K562 (cell line): ENCODE measurements around the gene SRC. TPM values are rescaled to one million over a fixed set of nuclear protein-coding genes. Genes with fewer than 3 reads are reported as not detected.

Experiments used
- ATAC-seq: fragments of 200-7000 bp; cut with Tn5 transposase; 3 replicates; pipeline ENCODE4 v1.9.1; 2020; ENCODE audit warnings: moderate library complexity
- BruUV-seq: library from RNA; stranded (reverse); fragments of 400-500 nt; replicated peaks from 2 replicates; lab custom pipeline; 2021; lab: Mats Ljungman, UMichigan
- CTCF ChIA-PET: fragments of 300-600 bp; formaldehyde crosslinking; extraction: SDS; loops from one replicate; lab custom pipeline; 2021; ENCODE audit warnings: low intra/inter-chr PET ratio; lab: Yijun Ruan, JAX
- POLR2A ChIA-PET: fragments of 300-600, 350-650 bp; sonication (Branson Sonifier 250); formaldehyde crosslinking; extraction: SDS; loops from one replicate; lab custom pipeline; 2021; ENCODE audit warnings: antibody characterized with exemption, inconsistent platforms; lab: Yijun Ruan, JAX
- DNase-seq, 4 experiments: peaks; one replicate each; pipeline versions ENCODE4 v3.0.0 to v3.0.0-alpha.2; 2011 to 2018; ENCODE audit warnings: low spot score in 3 of 4, mixed read lengths in 3 of 4; ENCODE audit errors: extremely low read depth in 1 of 4
- FAIRE-seq: peaks from 2 replicates; lab custom pipeline; 2011; peaks lifted over from hg19 to GRCh38; lab: Jason Lieb, UNC
- H2AFZ ChIP-seq: 2 replicates; pipeline ENCODE4 v1.6.0; 2011; ENCODE audit warnings: low read depth, low read length, control low read depth, inconsistent platforms
- H3K27ac ChIP-seq: fragments of 200-600 bp; 3 replicates; pipeline ENCODE4 v1.8.0; 2011; ENCODE audit warnings: low read depth, mild to moderate bottlenecking, control low read depth, inconsistent platforms, low read length, moderate library complexity, mixed read lengths; ENCODE audit errors: extremely low read depth
- H3K27me3 ChIP-seq, 2 experiments: fragments of 300-600 bp in 1 of 2; 2 replicates in 1 of 2; 3 replicates in 1 of 2; pipeline versions ENCODE4 v1.6.0 to v1.8.0; 2011; ENCODE audit warnings: inconsistent platforms in 2 of 2, low read length in 2 of 2, mild to moderate bottlenecking in 1 of 2, mixed read lengths in 1 of 2, moderate library complexity in 1 of 2; ENCODE audit not compliant: control insufficient read depth in 2 of 2, insufficient read depth in 2 of 2
- H3K36me3 ChIP-seq: fragments of 300-600 bp; 3 replicates; pipeline ENCODE4 v1.8.0; 2011; ENCODE audit warnings: mild to moderate bottlenecking, low read length, inconsistent platforms; ENCODE audit not compliant: control insufficient read depth, insufficient read depth
- H3K4me1 ChIP-seq, 2 experiments: fragments of 200-600 bp in 1 of 2; replicated peaks in 1 of 2; 2 replicates in 1 of 2; 3 replicates in 1 of 2; pipeline versions ENCODE4 v1.5.1 to v1.8.0; 2011; ENCODE audit warnings: inconsistent platforms in 2 of 2, low read length in 2 of 2, mild to moderate bottlenecking in 1 of 2, mixed read lengths in 1 of 2, moderate library complexity in 1 of 2; ENCODE audit not compliant: control insufficient read depth in 2 of 2, insufficient read depth in 2 of 2
- H3K4me2 ChIP-seq: 2 replicates; pipeline ENCODE4 v1.6.1; 2011; ENCODE audit warnings: low read length, control low read depth, inconsistent platforms, mixed read lengths; ENCODE audit not compliant: insufficient read depth
- H3K4me3 ChIP-seq: fragments of 200-600 bp; sonication (generic), shearing (Covaris generic); 2 replicates; pipeline ENCODE4 v1.5.1; 2016; ENCODE audit warnings: control low read depth, inconsistent platforms
- H3K79me2 ChIP-seq: fragments of 200-600 bp; 3 replicates; pipeline ENCODE4 v1.8.0; 2011; ENCODE audit warnings: low read length, inconsistent platforms; ENCODE audit not compliant: control insufficient read depth, insufficient read depth
- H3K9ac ChIP-seq, 2 experiments: 2 replicates each; pipeline versions ENCODE4 v1.6.0 to v1.6.1; 2011; ENCODE audit warnings: low read depth in 2 of 2, low read length in 2 of 2, control low read depth in 1 of 2, inconsistent platforms in 1 of 2, mild to moderate bottlenecking in 1 of 2, mixed read lengths in 1 of 2; ENCODE audit not compliant: insufficient read depth in 1 of 2
- H3K9me1 ChIP-seq: one replicate; pipeline ENCODE4 v1.6.0; 2011; ENCODE audit warnings: inconsistent platforms, mild to moderate bottlenecking, low read length, moderate library complexity; ENCODE audit not compliant: control insufficient read depth, insufficient read depth
- H3K9me3 ChIP-seq: replicated peaks from 2 replicates; pipeline ENCODE4 v1.5.1; 2011; ENCODE audit warnings: low read depth, low read length, inconsistent platforms; ENCODE audit not compliant: control insufficient read depth, insufficient read depth
- H4K20me1 ChIP-seq: replicated peaks from 2 replicates; pipeline ENCODE4 v1.6.1; 2011; ENCODE audit warnings: low read length, inconsistent platforms, mixed read lengths; ENCODE audit not compliant: control insufficient read depth, insufficient read depth
- ATF6 ChIP-seq: sonication (generic); formaldehyde crosslinking; IDR thresholded peaks from 2 replicates; pipeline ENCODE4 v1.4.0; 2020; ENCODE audit warnings: mild to moderate bottlenecking, missing genetic modification reagents
- E2F6 ChIP-seq, 2 experiments: IDR thresholded peaks; 2 replicates each; pipeline ENCODE4 v1.6.1; 2011; ENCODE audit warnings: borderline replicate concordance in 1 of 2, control low read depth in 1 of 2, low read depth in 1 of 2, low read length in 1 of 2, mild to moderate bottlenecking in 1 of 2, mixed read lengths in 1 of 2, moderate library complexity in 1 of 2; ENCODE audit not compliant: insufficient read depth in 1 of 2, insufficient read length in 1 of 2, poor library complexity in 1 of 2, severe bottlenecking in 1 of 2; ENCODE audit errors: extremely low read depth in 1 of 2
- KDM5B ChIP-seq: fragments of 200-600 bp; sonication (generic); IDR thresholded peaks from 2 replicates; pipeline ENCODE4 v1.6.1; 2012; ENCODE audit warnings: low read depth, mild to moderate bottlenecking, moderate library complexity, low read length, control low read depth, inconsistent platforms; ENCODE audit not compliant: insufficient replicate concordance
- MCM7 ChIP-seq, 2 experiments: fragments of 450-650 bp; IDR thresholded peaks; 2 replicates each; pipeline ENCODE4 v1.6.1; 2016 to 2018
- SMARCA5 ChIP-seq: fragments of 450-650 bp; IDR thresholded peaks from 2 replicates; pipeline ENCODE4 v1.6.1; 2016
- SPI1 ChIP-seq: IDR thresholded peaks from 2 replicates; pipeline ENCODE4 v1.6.1; 2011; ENCODE audit warnings: low read depth, low read length, control low read depth, borderline replicate concordance
- ZFPM2 ChIP-seq: fragments of 250-450 bp; sonication (Bioruptor Pico); IDR thresholded peaks from 2 replicates; pipeline ENCODE4 v1.5.1; 2022; ENCODE audit warnings: mild to moderate bottlenecking
- ZNF41 ChIP-seq: fragments of 250-450 bp; sonication (Bioruptor Pico); conservative IDR thresholded peaks from 2 replicates; pipeline ENCODE4 v1.4.0; 2020; ENCODE audit warnings: mild to moderate bottlenecking
- ZNF57 ChIP-seq: fragments of 450-650 bp; formaldehyde crosslinking; IDR thresholded peaks from 2 replicates; pipeline ENCODE4 v1.4.0; 2020; ENCODE audit warnings: mild to moderate bottlenecking, moderate library complexity
- WGBS: fragments of 100-300 bp; shearing (Covaris generic); methylation state at CpG from one replicate; pipeline ENCODE4 v1.1.6; 2016; ENCODE audit warnings: low coverage, mixed read lengths; ENCODE audit not compliant: insufficient coverage; ENCODE audit errors: missing lambda C conversion rate; 5-methylcytosine and 5-hydroxymethylcytosine counted together
- in situ Hi-C: fragments of 300-500 bp; cut with MboI; formaldehyde crosslinking; loops from 4 replicates; pipeline ENCODE4 v1.15.0; 2018; ENCODE audit warnings: inconsistent platforms, mixed read lengths
- intact Hi-C: fragments of 100-400 bp; cut with micrococcal nuclease; formaldehyde crosslinking; loops from 2 replicates; pipeline ENCODE4 v1.14.2; 2022
- polyA plus RNA-seq, 8 experiments: library from polyadenylated mRNA; depleted of rRNA in 4 of 8; stranded (reverse) in 5 of 8; unstranded in 3 of 8; fragments of >200 nt; fragmentation: Nextera tagmentation in 2 of 8; fragmentation: Illumina TruSeq in 1 of 8; extraction: Ambion mirVana in 2 of 8; extraction: Trizol in 1 of 8; gene quantifications; 2 replicates each; pipeline versions ENCODE4 v1.2.1 to v1.2.3, GENCODE V29; 2011 to 2014; ENCODE audit warnings: inconsistent platforms in 1 of 8, missing spikeins in 1 of 8
- total RNA-seq, 7 experiments: library from RNA; depleted of rRNA in 6 of 7; stranded (reverse); fragments of >200 nt in 6 of 7; fragmentation: Illumina TruSeq in 2 of 7; extraction: Trizol in 2 of 7; gene quantifications; 2 replicates each; pipeline versions ENCODE4 v1.2.1 to v1.2.3, GENCODE V29; 2011 to 2021; ENCODE audit warnings: low replicate concordance in 1 of 7

The SRC gene
- total and polyA plus RNA-seq, 9 of the 15 experiments (the other 6 are each of a cell fraction or from before 2014, with no cell fraction given) = 0.06 to 8.5 (median 3.1) TPM

- Histone ChIP-seq H3K4me3 (no peak overlapping the region), H3K9ac (peak overlapping the region in 1 of 2 experiments; percentile 50; a peak in 2 of 4 replicates), H3K9me1 (no peaks in the 10 kb centered on the region), H2AFZ (no peak overlapping the region), H3K36me3 (no peaks in the 10 kb centered on the region), H3K27me3 (no peaks in the 10 kb centered on the region), H3K4me2 (no peak overlapping the region), H3K27ac (no peak overlapping the region), H3K79me2 (no peaks in the 10 kb centered on the region), H3K9me3 (no peaks in the 10 kb centered on the region), H4K20me1 (0 out of 2 replicates have a peak, but pooled peaks cover 6% of the 10 kb centered on the region), H3K4me1 (peaks cover 0 to 23% of the 10 kb centered on the region in 2 experiments; a peak in 2 of 5 replicates)
- in situ Hi-C loops = no loop called here
- POLR2A ChIA-PET = no interaction called here
- ATAC-seq (peak; percentile 14; the same call in 1 of the 3 replicates), FAIRE-seq (no peak), DNase-seq (no peak)
- CTCF ChIA-PET = no interaction called here
- BruUV-seq = no TSS peak
- intact Hi-C loops = no loop called here
- 40% methylated on average over 11 of the region's 11 CpGs for WGBS
- no peak for TF ChIP-seq ZNF41
These were observed 11.0 kb downstream of the SRC start for GRCh38 chr20:37356961-37357371.

- Histone ChIP-seq H3K27me3 (no peaks in the 10 kb centered on the region), H3K4me3 (no peak overlapping the region), H3K9me1 (no peaks in the 10 kb centered on the region), H3K4me2 (no peak overlapping the region), H3K9ac (peak overlapping the region in 1 of 2 experiments; percentile 50; a peak in 1 of 4 replicates), H3K27ac (no peak overlapping the region), H3K36me3 (no peaks in the 10 kb centered on the region), H4K20me1 (0 out of 2 replicates have a peak, but pooled peaks cover 7% of the 10 kb centered on the region), H3K4me1 (peaks cover 0 to 23% of the 10 kb centered on the region in 2 experiments; a peak in 2 of 5 replicates), H3K79me2 (no peaks in the 10 kb centered on the region), H2AFZ (no peak overlapping the region), H3K9me3 (no peaks in the 10 kb centered on the region)
- no TSS peak for BruUV-seq
- in situ Hi-C loops = no loop called here
- POLR2A ChIA-PET = interaction anchor here (0.7 to 1.2 kb wide), 2 partner anchors 12 to 27 kb away, joined by 3 read pairs; partner anchors contain the start of gene SRC
- 57% methylated on average over 15 of the region's 15 CpGs for WGBS
- intact Hi-C loops = no loop called here
- DNase-seq = no peak
- ATAC-seq = no peak
- CTCF ChIA-PET = no interaction called here
- FAIRE-seq = no peak
- TF ChIP-seq ATF6 (CRISPR knock-in tag) (no peak), SMARCA5 (peak; percentile 66; the same call in 1 of the 2 replicates), SPI1 (0 out of 2 replicates have a peak, but pooled peaks have one; percentile 39), ZNF57 (CRISPR knock-in tag) (no peak), MCM7 (IDR thresholded peaks at IDR 0.05) (no peak), E2F6 (IDR thresholded peaks at IDR 0.05; ENCODE audit: borderline replicate concordance in 1 of 2, extremely low read depth in 1 of 2, insufficient read depth in 1 of 2, insufficient read length in 1 of 2, low read depth in 1 of 2, low read length in 1 of 2, poor library complexity in 1 of 2, severe bottlenecking in 1 of 2) (no peak), ZFPM2 (CRISPR knock-in tag) (no peak), KDM5B (no peak)
These were observed 11.8 kb downstream of the SRC start for GRCh38 chr20:37357481-37358365.
